Keratinocyte (primary cell): ENCODE results near the gene PCDH9.

Experiments
- CTCF ChIP-seq, 3 experiments: IDR thresholded peaks in 1 of 3; conservative IDR thresholded peaks in 1 of 3; optimal IDR thresholded peaks in 1 of 3; 2 replicates in 2 of 3; 3 replicates in 1 of 3; pipeline versions ENCODE3 to v1.5.1; 2011; ENCODE audit warnings: low read length in 3 of 3, mild to moderate bottlenecking in 3 of 3, moderate library complexity in 2 of 3, control low read depth in 1 of 3, inconsistent platforms in 1 of 3; ENCODE audit not compliant: insufficient read depth in 2 of 3; ENCODE audit errors: extremely low read depth in 1 of 3
- EZH2 ChIP-seq: IDR thresholded peaks from one replicate; pipeline ENCODE4 v1.6.1; 2012; ENCODE audit warnings: inconsistent platforms, mild to moderate bottlenecking, low read length, moderate library complexity

GRCh38 chr13:67095621-67096020, 134.5 kb downstream of the PCDH9 start:
- TF ChIP-seq CTCF (optimal IDR thresholded peaks at IDR 0.05 in 1 of 3, IDR thresholded peaks at IDR 0.05 in 1 of 3, conservative IDR thresholded peaks at IDR 0.05 in 1 of 3; ENCODE audit: extremely low read depth in 1 of 3, insufficient read depth in 2 of 3, low read length in 3 of 3) (no peak), EZH2 (no peak)
